ENCODE results near the gene PHF3.
"Not testable (repeated sequence)": the region's sequence is repeated elsewhere in the genome, so short reads cannot be mapped to it uniquely, and the experiment has no call there.

PHF3 gene

DNA sequence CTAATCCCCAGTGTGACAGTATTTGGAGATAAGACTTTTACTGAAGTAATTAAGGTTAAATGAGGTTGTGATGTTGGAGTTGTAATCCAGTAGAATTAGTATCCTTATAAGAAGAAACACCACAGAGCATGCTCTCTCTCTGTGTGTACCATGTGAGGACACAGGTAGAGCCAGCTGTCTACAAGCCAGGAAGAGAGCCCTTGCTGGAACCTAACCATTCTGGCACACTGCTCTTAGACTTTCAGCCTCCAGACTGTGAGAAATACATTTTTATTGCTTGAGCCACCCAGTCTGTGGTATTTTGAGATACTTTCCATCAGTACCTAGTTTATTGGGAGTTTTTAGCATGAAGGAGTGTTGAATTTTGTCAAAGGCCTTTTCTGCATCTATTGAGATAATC is 110.2 kb downstream of the PHF3 start:
- TF ChIP-seq, protein P1, sequence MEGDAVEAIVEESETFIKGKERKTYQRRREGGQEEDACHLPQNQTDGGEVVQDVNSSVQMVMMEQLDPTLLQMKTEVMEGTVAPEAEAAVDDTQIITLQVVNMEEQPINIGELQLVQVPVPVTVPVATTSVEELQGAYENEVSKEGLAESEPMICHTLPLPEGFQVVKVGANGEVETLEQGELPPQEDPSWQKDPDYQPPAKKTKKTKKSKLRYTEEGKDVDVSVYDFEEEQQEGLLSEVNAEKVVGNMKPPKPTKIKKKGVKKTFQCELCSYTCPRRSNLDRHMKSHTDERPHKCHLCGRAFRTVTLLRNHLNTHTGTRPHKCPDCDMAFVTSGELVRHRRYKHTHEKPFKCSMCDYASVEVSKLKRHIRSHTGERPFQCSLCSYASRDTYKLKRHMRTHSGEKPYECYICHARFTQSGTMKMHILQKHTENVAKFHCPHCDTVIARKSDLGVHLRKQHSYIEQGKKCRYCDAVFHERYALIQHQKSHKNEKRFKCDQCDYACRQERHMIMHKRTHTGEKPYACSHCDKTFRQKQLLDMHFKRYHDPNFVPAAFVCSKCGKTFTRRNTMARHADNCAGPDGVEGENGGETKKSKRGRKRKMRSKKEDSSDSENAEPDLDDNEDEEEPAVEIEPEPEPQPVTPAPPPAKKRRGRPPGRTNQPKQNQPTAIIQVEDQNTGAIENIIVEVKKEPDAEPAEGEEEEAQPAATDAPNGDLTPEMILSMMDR (IDR thresholded peaks at IDR 0.05; ENCODE audit: insufficient read depth, low read length, poor library complexity, severe bottlenecking) = no peak
- no peak for TF ChIP-seq EZH2phosphoT487 (conservative IDR thresholded peaks at IDR 0.05; ENCODE audit: low read length)
- no peaks in the 10 kb centered on the region for H3F3A ChIP-seq (ENCODE audit: insufficient read depth)

DNA sequence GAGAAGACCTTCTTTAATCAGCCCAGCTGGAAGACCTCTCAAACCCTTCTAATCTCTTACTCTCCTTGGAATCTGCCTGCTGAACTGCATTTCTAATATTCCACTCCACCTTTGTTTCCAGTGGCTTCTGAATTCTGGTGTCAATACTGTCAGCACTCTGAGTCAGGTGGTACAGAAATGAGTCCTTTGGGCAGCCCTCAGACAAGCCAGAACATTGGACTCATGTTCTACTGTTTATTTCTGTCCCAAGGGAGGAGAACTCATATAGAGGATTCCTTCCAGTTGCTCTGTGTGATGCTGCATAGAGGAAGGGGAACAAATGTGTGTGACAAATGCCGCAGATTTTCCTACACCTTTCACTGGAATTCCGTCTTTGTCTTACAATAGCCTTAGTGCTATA is 114.8 kb downstream of the PHF3 start:
- no peak overlapping the region for H3K9ac ChIP-seq (ENCODE audit: low read length)
- TF ChIP-seq EZH2phosphoT487 (conservative IDR thresholded peaks at IDR 0.05; ENCODE audit: low read length) = no peak
- TF ChIP-seq, protein P1 (IDR thresholded peaks at IDR 0.05; ENCODE audit: insufficient read depth, low read length, poor library complexity, severe bottlenecking) = no peak
- H3K27me3 ChIP-seq (ENCODE audit: low read length) = no peaks in the 10 kb centered on the region
- no peak overlapping the region for H2AFZ ChIP-seq (ENCODE audit: low read depth, low read length, severe bottlenecking)
- H4K20me1 ChIP-seq (ENCODE audit: low read depth, low read length) = no peaks in the 10 kb centered on the region
- no peaks in the 10 kb centered on the region for H3K9me2 ChIP-seq (replicated peaks; ENCODE audit: insufficient read depth, low read length)
- no peak overlapping the region for H3K27ac ChIP-seq (ENCODE audit: low read depth, low read length)
- no peaks in the 10 kb centered on the region for H3K9me3 ChIP-seq (ENCODE audit: insufficient read depth, low read length)
- H3K79me2 ChIP-seq (ENCODE audit: insufficient read depth, low read length) = no peaks in the 10 kb centered on the region
- no peaks in the 10 kb centered on the region for H3K36me3 ChIP-seq (ENCODE audit: low read length)
- H3K4me3 ChIP-seq (ENCODE audit: insufficient read depth, low read length, poor library complexity, severe bottlenecking) = no peak overlapping the region
- H3K4me2 ChIP-seq (ENCODE audit: low read depth, low read length, poor library complexity, severe bottlenecking) = no peak overlapping the region
- H3F3A ChIP-seq (ENCODE audit: insufficient read depth) = no peaks in the 10 kb centered on the region

More for the DNA sequence above, 110.2 kb downstream of the PHF3 start:
- Histone ChIP-seq H3K9me3 (ENCODE audit: insufficient read depth, low read length) (no peaks in the 10 kb centered on the region), H3K27me3 (ENCODE audit: low read length) (no peaks in the 10 kb centered on the region), H3K4me3 (ENCODE audit: insufficient read depth, low read length, poor library complexity, severe bottlenecking) (no peak overlapping the region), H3K9ac (ENCODE audit: low read length) (no peak overlapping the region), H3K36me3 (ENCODE audit: low read length) (no peaks in the 10 kb centered on the region), H4K20me1 (ENCODE audit: low read depth, low read length) (no peaks in the 10 kb centered on the region), H3K79me2 (ENCODE audit: insufficient read depth, low read length) (no peaks in the 10 kb centered on the region), H2AFZ (ENCODE audit: low read depth, low read length, severe bottlenecking) (no peak overlapping the region), H3K4me2 (ENCODE audit: low read depth, low read length, poor library complexity, severe bottlenecking) (no peak overlapping the region), H3K27ac (ENCODE audit: low read depth, low read length) (no peak overlapping the region), H3K9me2 (replicated peaks; ENCODE audit: insufficient read depth, low read length) (no peaks in the 10 kb centered on the region)

DNA sequence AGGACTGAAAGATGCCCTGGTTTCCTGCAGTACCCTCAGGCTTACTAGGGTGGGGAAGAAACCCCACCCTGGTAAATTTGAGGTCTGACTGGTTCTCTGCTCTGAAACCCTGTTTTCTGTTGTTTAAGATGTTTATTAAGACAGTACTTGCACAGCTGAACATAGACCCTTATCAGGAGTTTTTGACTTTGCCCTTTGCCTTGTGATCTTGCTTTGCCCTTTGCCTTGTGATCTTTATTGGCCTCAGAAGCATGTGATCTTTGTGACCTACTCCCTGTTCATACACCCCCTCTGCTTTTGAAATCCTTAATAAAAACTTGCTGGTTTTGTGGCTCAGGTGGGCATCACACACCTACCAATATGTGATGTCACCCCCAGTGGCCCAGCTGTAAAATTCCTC is 121.7 kb downstream of the PHF3 start:
- H3K9me3 ChIP-seq (ENCODE audit: insufficient read depth, low read length); H4K20me1 ChIP-seq (ENCODE audit: low read depth, low read length); H3K27ac ChIP-seq (ENCODE audit: low read depth, low read length); H3K4me2 ChIP-seq (ENCODE audit: low read depth, low read length, poor library complexity, severe bottlenecking); H3K9me2 ChIP-seq (replicated peaks; ENCODE audit: insufficient read depth, low read length); H3K79me2 ChIP-seq (ENCODE audit: insufficient read depth, low read length); H3K4me3 ChIP-seq (ENCODE audit: insufficient read depth, low read length, poor library complexity, severe bottlenecking); H3K27me3 ChIP-seq (ENCODE audit: low read length); H3K36me3 ChIP-seq (ENCODE audit: low read length); H2AFZ ChIP-seq (ENCODE audit: low read depth, low read length, severe bottlenecking); H3F3A ChIP-seq (ENCODE audit: insufficient read depth); H3K9ac ChIP-seq (ENCODE audit: low read length): not testable (repeated sequence)

DNA sequence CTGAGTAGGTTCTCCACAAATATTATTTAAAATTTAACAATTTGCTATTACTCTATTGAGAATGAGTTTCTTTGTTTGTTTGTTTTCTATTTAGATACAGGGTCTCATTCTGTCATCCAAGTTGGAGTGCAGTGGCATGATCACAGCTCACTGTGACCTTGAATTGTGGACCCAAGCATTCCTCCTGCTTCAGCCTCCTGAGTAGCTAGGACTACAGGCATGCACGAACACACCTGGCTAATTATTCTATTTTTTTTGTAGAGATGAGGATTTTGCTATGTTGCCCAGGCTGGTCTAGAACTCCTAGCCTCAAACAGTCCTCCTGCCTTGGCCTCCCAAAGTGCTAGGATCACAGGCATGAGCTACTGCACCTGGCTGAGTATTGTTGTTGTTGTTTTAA is 122.2 kb downstream of the PHF3 start:
- Histone ChIP-seq H3K4me3 (ENCODE audit: insufficient read depth, low read length, poor library complexity, severe bottlenecking) (no peak overlapping the region), H3K9me3 (ENCODE audit: insufficient read depth, low read length) (0 out of 2 replicates have a peak, but pooled peaks cover 3% of the 10 kb centered on the region), H3K27me3 (ENCODE audit: low read length) (no peaks in the 10 kb centered on the region), H3K79me2 (ENCODE audit: insufficient read depth, low read length) (no peaks in the 10 kb centered on the region), H2AFZ (ENCODE audit: low read depth, low read length, severe bottlenecking) (no peak overlapping the region), H4K20me1 (ENCODE audit: low read depth, low read length) (no peaks in the 10 kb centered on the region), H3K9ac (ENCODE audit: low read length) (no peak overlapping the region), H3K4me2 (ENCODE audit: low read depth, low read length, poor library complexity, severe bottlenecking) (no peak overlapping the region), H3K9me2 (replicated peaks; ENCODE audit: insufficient read depth, low read length) (no peaks in the 10 kb centered on the region), H3K27ac (ENCODE audit: low read depth, low read length) (no peak overlapping the region), H3K36me3 (ENCODE audit: low read length) (no peaks in the 10 kb centered on the region), H3F3A (ENCODE audit: insufficient read depth) (no peaks in the 10 kb centered on the region)
- TF ChIP-seq, protein P1 (IDR thresholded peaks at IDR 0.05; ENCODE audit: insufficient read depth, low read length, poor library complexity, severe bottlenecking) = no peak
- TF ChIP-seq EZH2phosphoT487 (conservative IDR thresholded peaks at IDR 0.05; ENCODE audit: low read length) = no peak
